H54 (cell line): ENCODE results near the gene NGRN.
"Not testable (repeated sequence)": the region's sequence is repeated elsewhere in the genome, so short reads cannot be mapped to it uniquely, and the experiment has no call there.

Source experiments
- DNase-seq: peaks from one replicate; pipeline ENCODE4 v3.0.0; 2011; ENCODE audit warnings: low spot score, mixed read lengths; ENCODE audit not compliant: insufficient read length
- FAIRE-seq: peaks from 3 replicates; lab custom pipeline; 2011; peaks lifted over from hg19 to GRCh38; lab: Jason Lieb, UNC
- POLR2A ChIP-seq: IDR thresholded peaks from 2 replicates; pipeline ENCODE4 v1.6.1; 2011; ENCODE audit warnings: low read depth, mild to moderate bottlenecking, low read length

Gene NGRN

GRCh38 chr15:90286678-90287077 lies 21.2 kb downstream of the NGRN start:
- TF ChIP-seq POLR2A, result no peak
- DNase-seq (no peak), FAIRE-seq (no peak)

- no peak for TF ChIP-seq POLR2A
- FAIRE-seq, result no peak
- DNase-seq, result no peak
Observed at GRCh38 chr15:90287101-90287500, 21.6 kb downstream of the NGRN start.

- no peak for TF ChIP-seq POLR2A
- no peak for FAIRE-seq
- DNase-seq, result no peak
Observed at GRCh38 chr15:90287946-90288345, 22.5 kb downstream of the NGRN start.

- TF ChIP-seq POLR2A, result no peak
- FAIRE-seq (no peak), DNase-seq (peak; percentile 10)
Observed at GRCh38 chr15:90291679-90292356, 26.3 kb downstream of the NGRN start.

GRCh38 chr15:90293040-90293810 lies 27.8 kb downstream of the NGRN start:
- not testable (repeated sequence) for FAIRE-seq, DNase-seq

GRCh38 chr15:90294159-90294558 lies 28.7 kb downstream of the NGRN start:
- DNase-seq, result no peak
- no peak for TF ChIP-seq POLR2A
- FAIRE-seq, result no peak

- FAIRE-seq, result no peak
- no peak for DNase-seq
- TF ChIP-seq POLR2A, result no peak
Observed at GRCh38 chr15:90294601-90295269, 29.3 kb downstream of the NGRN start.

- TF ChIP-seq POLR2A, result no peak
- FAIRE-seq (no peak), DNase-seq (no peak)
Observed at GRCh38 chr15:90295270-90295648, 29.8 kb downstream of the NGRN start.

GRCh38 chr15:90296316-90296884 lies 30.9 kb downstream of the NGRN start:
- not testable (repeated sequence) for FAIRE-seq, DNase-seq

- no peak for DNase-seq
- TF ChIP-seq POLR2A, result no peak
- no peak for FAIRE-seq
Observed at GRCh38 chr15:90297021-90297420, 31.5 kb downstream of the NGRN start.

GRCh38 chr15:90300541-90300940 lies 35.1 kb downstream of the NGRN start:
- no peak for TF ChIP-seq POLR2A
- no peak for DNase-seq
- FAIRE-seq, result no peak

- TF ChIP-seq POLR2A, result no peak
- no peak for FAIRE-seq
- DNase-seq, result peak; percentile 9
Observed at GRCh38 chr15:90300988-90301706, 35.7 kb downstream of the NGRN start.

- no peak for DNase-seq
- FAIRE-seq, result no peak
- no peak for TF ChIP-seq POLR2A
Observed at GRCh38 chr15:90301707-90302300, 36.3 kb downstream of the NGRN start.

- not testable (repeated sequence) for DNase-seq, FAIRE-seq
Observed at GRCh38 chr15:90305355-90305754, 39.9 kb downstream of the NGRN start.
